NCI-H1092 treated with DMSO at 0.1 percent for 48 hours (cell line): Measurements from ENCODE around the gene TSHZ3.

Experiments
- DNase-seq: peaks from one replicate; lab custom pipeline; 2025; lab: John Stamatoyannopoulos, UW

The TSHZ3 gene, protein sequence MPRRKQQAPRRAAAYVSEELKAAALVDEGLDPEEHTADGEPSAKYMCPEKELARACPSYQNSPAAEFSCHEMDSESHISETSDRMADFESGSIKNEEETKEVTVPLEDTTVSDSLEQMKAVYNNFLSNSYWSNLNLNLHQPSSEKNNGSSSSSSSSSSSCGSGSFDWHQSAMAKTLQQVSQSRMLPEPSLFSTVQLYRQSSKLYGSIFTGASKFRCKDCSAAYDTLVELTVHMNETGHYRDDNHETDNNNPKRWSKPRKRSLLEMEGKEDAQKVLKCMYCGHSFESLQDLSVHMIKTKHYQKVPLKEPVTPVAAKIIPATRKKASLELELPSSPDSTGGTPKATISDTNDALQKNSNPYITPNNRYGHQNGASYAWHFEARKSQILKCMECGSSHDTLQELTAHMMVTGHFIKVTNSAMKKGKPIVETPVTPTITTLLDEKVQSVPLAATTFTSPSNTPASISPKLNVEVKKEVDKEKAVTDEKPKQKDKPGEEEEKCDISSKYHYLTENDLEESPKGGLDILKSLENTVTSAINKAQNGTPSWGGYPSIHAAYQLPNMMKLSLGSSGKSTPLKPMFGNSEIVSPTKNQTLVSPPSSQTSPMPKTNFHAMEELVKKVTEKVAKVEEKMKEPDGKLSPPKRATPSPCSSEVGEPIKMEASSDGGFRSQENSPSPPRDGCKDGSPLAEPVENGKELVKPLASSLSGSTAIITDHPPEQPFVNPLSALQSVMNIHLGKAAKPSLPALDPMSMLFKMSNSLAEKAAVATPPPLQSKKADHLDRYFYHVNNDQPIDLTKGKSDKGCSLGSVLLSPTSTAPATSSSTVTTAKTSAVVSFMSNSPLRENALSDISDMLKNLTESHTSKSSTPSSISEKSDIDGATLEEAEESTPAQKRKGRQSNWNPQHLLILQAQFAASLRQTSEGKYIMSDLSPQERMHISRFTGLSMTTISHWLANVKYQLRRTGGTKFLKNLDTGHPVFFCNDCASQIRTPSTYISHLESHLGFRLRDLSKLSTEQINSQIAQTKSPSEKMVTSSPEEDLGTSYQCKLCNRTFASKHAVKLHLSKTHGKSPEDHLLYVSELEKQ

DNA sequence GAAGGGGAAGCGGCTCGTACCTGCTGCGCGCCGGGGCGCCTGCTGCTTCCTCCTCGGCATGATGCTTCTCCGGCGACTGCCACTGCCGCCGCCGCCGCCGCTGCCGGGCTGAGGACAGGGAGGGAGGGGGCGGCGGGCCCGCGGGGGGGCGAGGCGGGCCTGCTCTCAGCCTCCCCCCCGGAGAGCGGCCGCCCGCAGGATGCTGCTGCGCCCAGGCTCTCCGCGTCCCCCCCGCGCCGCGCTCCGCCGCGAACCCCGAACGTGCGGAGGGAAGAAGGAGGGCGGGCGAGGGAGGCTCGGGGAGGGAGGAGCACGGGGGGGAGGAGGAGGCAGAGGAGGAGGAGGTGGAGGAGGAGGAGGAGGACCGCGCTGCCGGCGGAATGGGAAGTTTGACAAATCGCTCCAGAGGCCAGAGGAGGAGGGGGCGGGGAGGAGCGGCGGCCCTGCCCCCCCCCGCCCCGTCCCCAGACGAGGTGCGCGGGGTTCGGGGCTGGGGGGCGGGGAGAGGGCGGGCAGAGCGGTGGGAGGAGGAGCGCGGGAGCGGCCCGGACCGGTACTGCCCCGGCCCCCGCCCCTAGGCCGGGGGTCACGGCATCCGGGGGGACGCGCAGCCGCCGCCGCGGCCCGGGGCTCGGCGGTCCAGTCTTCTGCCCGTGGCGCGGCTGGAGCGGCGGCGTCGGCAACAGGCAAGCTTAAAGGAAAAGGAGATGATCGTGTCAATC is at the start of gene TSHZ3:
TSS of gene TSHZ3 (minus strand) at position 277 of the 722 bp plus-strand sequence. CDS start at position 60, 217 bp downstream.
- DNase-seq, result no peak

DNA sequence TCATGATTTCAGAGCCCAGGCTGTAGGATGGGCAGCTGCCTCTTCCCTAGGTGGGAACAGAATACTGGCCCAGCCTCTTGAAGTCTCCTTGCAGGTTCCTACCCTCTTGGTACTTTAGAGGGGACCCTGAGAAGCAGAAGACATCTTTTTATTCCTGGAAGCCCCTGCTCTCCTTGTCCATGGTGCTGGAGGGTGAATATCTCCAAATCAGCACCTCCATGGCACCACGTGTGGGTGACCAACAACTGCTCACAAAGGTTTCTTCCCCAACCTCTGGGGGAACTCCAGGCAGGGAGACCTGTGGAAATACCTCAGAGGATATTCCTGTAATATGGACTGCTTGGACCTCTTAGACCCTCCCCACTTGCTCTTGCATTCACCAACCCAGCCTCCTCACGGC is 48.1 kb upstream of the TSHZ3 start:
- no peak for DNase-seq

DNA sequence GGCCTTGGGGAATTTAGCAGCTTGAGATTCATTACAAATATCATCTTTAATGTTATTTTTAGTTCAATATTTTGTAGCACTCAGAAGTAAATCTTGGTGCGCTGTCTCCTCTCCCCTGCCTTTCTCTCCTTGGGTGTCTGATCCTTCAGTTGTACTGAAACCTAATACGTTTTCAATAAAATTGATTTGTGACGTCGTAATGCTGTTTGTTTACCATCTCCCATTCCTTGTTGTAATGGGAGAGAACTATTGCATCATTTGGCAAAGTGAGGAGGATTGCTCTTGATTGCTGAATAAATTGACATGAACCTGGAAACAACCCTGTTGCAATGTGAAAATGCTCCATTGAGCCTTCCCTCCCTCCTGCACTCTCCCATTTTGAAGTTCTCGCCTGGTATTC is 43.2 kb upstream of the TSHZ3 start:
- no peak for DNase-seq

DNA sequence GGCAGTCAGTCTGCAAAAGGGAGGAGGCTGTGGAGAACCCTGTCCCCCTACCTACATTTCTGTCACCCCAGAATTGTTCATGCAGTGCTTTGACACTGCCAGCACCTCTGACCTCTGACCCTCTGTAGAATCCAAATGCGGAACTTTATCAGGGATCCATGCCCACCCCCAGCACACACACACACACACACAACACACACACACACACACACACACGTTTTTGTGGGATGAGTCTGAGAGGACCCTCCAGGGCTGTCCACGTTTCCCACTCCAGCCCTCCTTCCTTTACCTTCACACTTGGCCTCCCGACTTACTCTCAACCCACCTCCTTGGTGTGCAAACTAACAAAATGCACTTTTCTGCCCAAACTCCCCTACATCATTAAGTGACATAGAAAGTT is 42.3 kb upstream of the TSHZ3 start:
- DNase-seq, result no peak

DNA sequence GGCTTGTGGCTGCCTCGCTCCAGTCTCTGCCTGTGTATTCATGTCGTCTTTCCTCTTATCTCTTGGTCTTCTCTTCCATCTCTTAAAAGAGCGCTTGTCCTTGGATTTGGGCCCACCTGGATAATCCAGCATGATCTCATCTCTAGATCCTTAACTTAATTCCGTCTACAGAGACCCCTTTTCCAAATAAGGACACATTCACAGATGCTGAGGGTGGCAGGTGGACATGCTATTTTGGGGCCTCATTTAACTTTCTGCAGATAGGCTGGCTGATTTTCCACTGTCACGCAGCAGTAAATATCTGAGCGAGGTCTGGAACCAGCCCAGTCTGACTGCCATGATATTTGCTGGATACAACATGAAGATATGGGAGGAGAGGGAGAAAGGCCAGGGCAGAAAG is 41.5 kb upstream of the TSHZ3 start:
- DNase-seq, result no peak

DNA sequence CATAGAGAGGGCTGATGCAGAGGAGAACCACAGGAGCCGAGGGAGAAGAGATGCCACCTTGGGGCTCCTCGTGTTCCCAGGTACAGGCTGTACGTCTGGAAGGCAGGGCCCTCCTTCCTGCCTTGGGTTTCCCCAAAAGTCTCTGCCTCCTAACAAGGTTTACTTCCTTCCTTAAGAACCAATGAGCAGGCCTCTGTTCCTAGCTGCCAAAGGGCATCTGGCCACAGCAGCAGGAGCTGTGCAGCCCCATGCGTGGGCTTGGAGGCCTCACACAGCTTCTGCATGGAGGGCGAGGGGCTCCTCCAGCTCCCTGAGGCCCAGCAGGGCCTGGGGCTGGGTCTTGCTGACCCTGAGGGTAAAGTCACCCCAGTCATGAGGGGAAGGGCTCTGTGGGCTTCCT is 40.6 kb upstream of the TSHZ3 start:
- no peak for DNase-seq

DNA sequence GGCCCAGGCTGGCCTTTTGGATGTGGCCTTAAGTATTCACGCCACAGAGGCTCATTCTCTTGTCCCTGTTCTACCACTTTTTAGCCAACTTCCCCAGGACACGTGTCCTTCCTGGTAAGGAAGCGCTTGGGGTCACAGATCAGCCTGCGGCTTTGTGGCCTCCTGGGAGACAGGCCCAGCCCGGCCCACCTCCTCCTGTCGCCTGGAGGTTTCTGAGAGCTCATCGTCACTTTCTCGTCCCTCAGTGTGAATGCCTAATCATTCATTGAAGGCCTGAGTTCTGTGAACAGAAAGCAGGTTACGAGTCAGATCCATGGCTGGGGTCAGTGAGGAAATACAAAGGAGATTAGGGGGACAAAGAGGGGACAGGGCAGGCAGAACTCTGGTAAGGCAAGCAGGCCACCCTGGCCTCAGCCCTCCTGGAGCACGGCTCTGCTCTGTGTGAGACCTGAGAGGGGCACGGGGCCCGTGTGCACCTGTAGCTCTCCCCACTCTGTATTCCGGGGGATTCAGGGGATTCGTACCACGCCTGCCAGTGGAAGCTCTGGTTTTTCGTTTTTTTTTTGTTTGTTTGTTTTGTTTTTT is 38.6 kb upstream of the TSHZ3 start:
- DNase-seq, result no peak

DNA sequence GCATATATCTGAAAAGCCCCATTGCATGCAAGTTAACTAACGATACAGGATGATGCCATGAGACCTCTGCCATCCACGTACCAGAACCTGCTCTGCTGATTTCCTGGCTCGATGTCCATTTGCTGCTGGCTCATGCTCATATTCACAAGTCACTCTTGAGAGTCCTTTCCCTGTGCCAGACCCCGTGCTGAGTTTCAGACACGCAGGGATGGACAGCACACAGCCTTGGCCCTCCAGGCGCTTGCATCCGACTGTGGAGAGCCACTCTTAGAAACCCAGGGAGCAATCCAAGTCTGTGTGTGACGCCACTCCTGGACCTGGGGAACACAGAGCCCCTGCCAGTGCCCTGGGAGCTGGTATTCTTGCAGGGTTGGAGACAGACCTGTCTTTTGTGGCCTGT is 37.6 kb upstream of the TSHZ3 start:
- DNase-seq, result no peak

DNA sequence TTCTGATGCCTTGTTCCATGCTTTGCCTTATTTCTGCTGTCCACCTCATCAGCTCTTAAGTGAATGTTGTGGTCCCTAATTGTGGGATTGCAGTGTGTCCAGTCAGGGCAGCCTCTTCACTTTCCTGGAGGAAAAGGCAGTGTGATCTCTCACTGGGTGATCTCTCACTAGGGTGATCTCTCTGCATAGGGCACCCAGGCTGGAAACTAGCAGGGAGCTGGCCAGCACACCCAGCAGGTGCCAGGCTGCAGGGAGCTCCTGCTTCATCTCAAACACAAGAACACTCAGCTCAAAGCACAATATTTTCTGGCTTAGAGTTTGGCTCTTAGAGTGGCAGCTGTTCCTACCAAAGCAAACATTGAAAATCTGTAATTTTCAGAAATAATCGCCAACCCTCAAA is 36.5 kb upstream of the TSHZ3 start:
- DNase-seq, result no peak

DNA sequence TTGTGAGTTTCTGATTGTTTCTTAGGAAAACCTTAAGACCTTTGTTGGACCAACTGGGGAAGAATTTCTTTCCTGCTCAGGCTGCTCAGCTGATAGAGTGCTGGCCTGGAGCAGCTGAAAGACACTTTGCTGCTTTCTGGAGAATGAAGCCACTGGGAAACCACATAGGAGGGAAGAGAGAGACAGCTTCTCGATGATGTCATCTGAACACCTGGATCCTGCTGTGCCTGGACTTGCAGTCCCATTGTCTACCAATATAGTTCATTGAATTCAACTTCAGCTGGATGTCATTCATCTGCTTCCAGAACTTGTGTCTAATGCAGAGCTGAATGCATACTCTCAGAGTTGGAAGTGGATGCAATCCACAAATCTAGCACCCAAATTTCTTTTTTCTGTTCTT is 34.3 kb upstream of the TSHZ3 start:
- no peak for DNase-seq

DNA sequence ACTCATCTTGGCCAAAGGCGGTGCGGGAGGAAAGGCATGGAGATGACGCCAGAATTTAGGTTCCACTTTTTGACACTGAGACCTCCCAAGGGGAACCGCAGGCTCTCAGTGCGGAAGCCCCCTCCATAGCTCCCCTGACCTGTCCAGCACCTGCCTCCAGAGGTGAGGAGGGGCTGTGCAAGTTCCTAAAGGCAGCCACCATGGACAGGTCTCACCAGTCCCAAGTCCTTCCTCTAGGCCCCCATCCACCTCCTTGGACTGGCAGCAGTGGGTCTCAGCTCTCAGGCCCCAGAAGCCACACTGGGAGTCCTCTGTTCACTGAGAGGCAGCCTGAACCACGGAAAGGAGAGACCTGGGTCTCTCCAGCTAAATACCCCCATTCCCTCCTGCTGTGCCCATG is 31.6 kb upstream of the TSHZ3 start:
- DNase-seq, result no peak

DNA sequence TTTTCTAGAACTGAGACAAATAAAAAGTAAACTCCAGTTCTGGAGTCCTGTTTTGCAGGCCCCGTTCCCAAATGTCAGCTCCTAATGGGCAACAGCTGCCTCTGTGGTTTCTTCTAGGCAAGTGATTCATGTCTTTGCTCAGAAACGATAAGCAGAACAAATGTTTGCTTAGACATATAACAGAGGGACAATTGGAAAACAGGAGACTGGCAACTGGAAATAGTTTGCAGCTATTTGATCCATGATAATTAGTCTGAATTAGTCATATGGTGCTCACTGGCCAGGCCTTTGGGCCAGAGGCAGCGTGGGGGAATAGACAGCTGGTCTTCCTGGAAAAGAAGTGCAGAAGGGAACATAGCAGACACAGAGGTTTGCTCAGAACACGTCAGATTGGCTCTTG is 29.2 kb upstream of the TSHZ3 start:
- DNase-seq, result no peak

DNA sequence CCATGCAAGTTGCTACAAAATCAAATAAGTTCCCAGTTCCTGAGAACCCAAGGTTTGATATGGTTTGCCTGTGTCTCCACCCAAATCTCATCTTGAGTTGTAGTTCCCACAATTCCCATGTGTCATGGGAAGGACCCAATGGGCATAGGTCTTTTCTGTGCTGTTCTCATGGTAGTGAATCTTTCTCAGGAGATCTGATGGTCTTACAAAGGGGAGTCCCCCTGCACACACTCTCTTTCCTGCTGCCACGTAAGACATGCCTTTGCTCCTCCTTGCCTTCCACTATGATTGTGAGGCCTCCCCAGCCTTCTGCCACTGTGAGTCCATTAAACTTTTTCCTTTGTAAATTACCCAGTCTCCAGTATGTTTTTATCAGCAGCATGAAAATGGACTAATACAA is 28.5 kb upstream of the TSHZ3 start:
- DNase-seq, result no peak

DNA sequence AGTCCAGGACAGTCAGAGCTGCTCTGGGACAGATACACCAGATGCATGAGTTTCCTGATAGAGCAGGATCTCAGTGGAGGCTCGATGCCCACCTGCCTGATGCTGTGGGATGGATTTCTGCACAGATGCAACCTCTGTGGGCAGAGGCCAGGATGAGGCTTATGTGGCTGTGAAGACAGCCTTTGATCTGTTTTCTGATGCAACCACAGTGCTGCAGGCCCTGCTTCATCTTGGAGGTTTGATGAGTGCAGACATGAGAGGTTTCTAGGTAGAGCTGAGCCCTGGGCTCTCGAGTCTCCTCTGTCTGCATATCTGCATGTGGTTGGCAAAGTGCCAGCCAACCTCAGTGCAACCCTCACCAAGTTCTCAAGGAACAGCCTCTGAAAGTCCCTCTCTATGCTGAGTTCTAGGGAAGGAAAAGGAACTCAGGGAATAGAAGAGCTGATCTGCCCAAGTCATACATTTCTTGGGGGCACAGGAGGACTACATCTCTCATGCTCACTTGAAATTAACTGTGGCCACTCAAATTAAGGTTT is 23.1 kb upstream of the TSHZ3 start:
- DNase-seq, result no peak

DNA sequence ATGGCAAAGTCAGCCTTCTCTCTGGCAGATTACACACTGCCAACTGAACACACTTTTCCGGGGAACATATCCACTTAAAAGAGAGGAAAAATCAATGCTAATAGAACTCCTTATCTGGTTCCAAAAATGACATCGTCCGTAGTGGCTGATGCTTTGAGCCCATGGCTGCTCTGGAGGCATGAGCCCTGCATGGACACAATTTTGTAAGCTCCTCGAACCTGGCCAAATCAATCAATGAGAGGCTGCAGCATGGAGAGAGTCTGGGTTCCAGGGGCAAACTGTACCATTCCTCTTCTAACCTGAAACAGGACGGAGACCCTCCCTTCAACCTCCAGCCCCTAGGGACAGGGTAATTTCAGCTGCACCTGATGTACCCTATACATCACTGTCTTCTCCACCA is 21.0 kb upstream of the TSHZ3 start:
- no peak for DNase-seq

DNA sequence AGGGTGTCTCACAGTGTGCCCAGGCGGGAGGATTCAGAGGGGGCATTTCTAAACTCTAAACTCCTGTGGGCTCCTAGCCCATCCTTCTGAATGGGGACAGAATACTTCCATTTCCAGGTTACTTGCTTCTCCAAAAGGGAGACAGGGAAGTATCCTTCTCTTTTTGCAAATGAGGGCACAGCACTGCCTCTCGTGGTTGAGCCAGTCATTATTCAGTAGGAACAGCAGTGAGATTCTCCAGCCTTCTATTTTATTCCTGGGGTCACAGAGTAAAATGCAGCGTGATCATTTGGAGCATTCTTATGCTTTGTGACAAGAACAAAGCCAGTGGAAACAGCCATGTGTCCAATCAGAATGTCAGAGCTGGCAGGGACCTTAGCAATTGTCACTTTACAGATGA is 15.7 kb upstream of the TSHZ3 start:
- no peak for DNase-seq

DNA sequence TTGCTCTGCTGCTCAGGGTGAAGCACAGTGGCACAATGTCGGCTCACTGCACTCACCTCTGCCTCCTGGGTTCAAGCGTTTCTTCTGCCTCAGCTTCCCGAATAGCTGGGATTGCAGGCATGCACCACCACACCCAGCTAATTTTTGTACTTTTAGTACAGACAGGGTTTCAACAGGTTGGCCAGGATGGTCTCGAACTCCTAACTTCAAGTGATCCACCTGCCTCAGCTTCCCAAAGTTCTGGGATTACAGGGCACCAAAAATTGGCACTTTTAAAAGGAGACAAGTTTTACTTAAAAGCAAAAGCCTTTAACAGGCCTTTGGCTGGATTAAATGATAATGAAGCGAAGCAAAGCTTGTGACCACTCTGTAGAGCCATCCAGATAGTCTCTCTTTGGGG is 12.5 kb upstream of the TSHZ3 start:
- DNase-seq, result no peak

DNA sequence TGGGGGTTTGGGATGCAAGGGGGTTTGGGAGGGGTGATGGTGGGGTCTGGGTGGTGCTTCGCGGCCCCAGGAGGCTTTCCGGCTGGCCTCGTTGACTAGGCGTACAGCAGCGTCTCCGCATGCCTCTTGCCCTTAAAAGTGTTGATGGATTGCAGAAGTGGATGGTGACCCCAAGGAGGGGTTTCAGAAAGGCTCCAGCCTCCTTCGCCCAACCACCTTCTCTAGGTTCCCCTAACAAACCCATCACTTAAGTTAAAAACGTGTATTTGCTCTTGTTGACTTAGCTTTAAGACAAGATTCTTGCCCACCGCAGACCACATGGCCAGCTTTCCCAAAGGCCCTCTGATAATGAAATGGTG is 8.1 kb upstream of the TSHZ3 start:
- no peak for DNase-seq

DNA sequence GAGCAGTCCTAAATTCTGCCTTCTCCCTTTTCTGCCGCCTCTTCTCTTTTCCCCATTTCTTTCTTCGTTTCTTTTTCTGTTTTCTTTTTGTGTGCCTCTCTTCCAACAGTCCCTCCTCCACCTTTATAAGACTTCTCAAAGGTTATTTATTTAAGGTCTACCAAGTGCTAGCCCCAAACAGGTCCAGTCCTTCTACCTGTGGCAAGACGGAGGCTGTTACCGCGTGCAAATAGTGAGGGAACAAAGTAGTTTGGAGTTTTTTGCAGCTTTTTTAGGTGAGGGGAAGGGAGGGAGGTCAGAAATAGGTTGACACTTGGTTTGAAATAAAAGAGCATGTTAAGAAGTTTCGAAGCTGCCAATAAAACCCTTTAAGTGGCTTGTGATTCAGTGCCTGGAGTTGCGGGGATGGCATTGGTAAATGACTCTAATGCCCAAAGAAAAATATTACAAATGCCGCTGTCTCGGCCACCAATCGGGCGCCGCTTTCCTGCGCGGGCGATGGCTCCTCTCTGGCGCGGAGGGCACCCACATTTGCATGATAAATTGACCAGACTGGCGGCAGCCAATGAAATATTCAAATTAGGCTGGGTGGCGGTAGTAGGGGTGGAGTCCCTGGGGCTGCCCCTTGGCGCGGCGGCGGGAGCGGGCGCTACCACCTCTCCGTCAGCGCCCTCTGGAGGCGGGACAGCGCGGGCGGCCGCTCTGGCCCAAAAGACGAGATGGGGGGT is 7.5 kb upstream of the TSHZ3 start:
- DNase-seq, result no peak

DNA sequence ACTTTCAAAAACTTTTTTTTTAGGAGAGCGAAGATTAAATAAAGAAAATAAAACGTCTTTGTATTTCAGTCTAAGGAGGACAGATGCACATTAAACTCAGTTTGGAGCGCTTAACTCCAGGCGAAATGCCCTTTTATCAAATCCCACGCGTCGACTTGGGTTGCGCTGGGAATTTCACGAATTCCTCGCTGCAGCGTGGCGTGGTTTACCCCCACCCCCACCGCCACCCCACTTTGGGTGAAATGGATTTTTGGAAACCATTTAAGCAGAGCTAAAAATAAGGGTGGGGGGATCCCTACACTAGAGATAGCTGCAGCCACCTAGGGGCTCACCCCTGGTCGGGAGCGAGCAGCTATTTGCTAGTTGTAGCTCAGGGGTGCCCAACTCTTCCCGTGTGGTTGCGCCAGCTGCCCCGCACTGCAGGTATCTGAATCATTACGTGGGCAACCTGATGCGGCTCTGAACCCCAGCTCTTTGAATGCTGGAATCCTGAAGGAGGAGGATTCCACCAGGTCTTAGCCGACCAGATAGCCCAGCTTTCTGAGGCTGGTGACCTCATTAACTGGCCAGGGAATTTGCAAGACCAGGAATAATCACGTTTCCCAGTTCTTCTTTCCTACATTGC is 6.5 kb upstream of the TSHZ3 start:
- no peak for DNase-seq
